GF-D8 (cell line): ENCODE results near the gene FBXO47.
A peak's percentile ranks its signal among the peaks of the same experiment; 100 is the strongest.
"Not testable (repeated sequence)": the region's sequence is repeated elsewhere in the genome, so short reads cannot be mapped to it uniquely, and the experiment has no call there.

Experiments used
- DNase-seq: peaks from one replicate; lab custom pipeline; 2025; lab: John Stamatoyannopoulos, UW

FBXO47 gene

GRCh38 chr17:38922538-38923297 lies 44.5 kb downstream of the FBXO47 start:
- DNase-seq = no peak

- DNase-seq = peak; percentile 26
These were observed 45.3 kb downstream of the FBXO47 start for GRCh38 chr17:38921756-38922411.

- DNase-seq = no peak
These were observed 46.6 kb downstream of the FBXO47 start for GRCh38 chr17:38920374-38921291.

GRCh38 chr17:38919316-38920078 lies 47.7 kb downstream of the FBXO47 start:
- DNase-seq = no peak

GRCh38 chr17:38918916-38919315 lies 48.3 kb downstream of the FBXO47 start:
- no peak for DNase-seq

- no peak for DNase-seq
These were observed 48.9 kb downstream of the FBXO47 start for GRCh38 chr17:38918129-38918913.

GRCh38 chr17:38917259-38917658 lies 49.9 kb downstream of the FBXO47 start:
- no peak for DNase-seq

- DNase-seq = no peak
These were observed 50.4 kb downstream of the FBXO47 start for GRCh38 chr17:38916771-38917170.

- DNase-seq = no peak
These were observed 51.6 kb downstream of the FBXO47 start for GRCh38 chr17:38915639-38915995.

- DNase-seq = no peak
These were observed 52.2 kb downstream of the FBXO47 start for GRCh38 chr17:38914741-38915638.

- no peak for DNase-seq
These were observed 54.9 kb downstream of the FBXO47 start for GRCh38 chr17:38912221-38912813.

GRCh38 chr17:38911731-38912081 lies 55.5 kb downstream of the FBXO47 start:
- not testable (repeated sequence) for DNase-seq

- DNase-seq = no peak
These were observed 56.0 kb downstream of the FBXO47 start for GRCh38 chr17:38911081-38911730.

GRCh38 chr17:38910325-38910724 lies 56.9 kb downstream of the FBXO47 start:
- DNase-seq = no peak

- DNase-seq = no peak
These were observed 58.5 kb downstream of the FBXO47 start for GRCh38 chr17:38908676-38909181.

GRCh38 chr17:38907930-38908675 lies 59.1 kb downstream of the FBXO47 start:
- DNase-seq = no peak

GRCh38 chr17:38906460-38907228 lies 60.6 kb downstream of the FBXO47 start:
- DNase-seq = peak; percentile 12
